ENCODE measurements around the gene UGT1A8.

DNA sequence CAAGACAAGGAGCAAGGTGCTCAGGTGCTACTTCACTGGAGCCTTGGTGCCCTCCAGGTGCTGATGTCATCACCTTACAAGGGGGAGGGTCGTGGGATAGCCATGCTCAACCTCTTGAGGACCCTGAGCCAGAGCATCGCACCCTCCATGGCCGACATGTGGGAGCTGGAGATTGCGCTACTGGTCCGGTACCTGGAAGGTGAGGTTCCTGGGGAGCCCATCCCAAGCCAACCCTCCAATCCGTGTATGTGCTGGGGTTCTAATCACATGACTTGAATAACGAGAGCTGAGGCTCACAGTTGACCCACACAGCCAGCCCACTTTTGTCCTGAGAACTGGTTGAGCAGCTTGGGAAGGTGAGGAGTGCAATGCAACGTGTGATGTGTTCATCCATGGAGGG is 186.6 kb downstream of the UGT1A8 start:
- TF ChIP-seq EZH2 (IDR thresholded peaks at IDR 0.05; ENCODE audit: borderline replicate concordance, low read depth, low read length, severe bottlenecking) (no peak), POLR2AphosphoS5 (IDR thresholded peaks at IDR 0.05; ENCODE audit: insufficient read depth, low read depth, low read length) (no peak), JUN (IDR thresholded peaks at IDR 0.05; ENCODE audit: borderline replicate concordance, insufficient read depth, insufficient read length, low read depth) (no peak)

All from endothelial cell of umbilical vein (primary cell).